ENCODE measurements around the gene ASCL5.

Gene ASCL5

GRCh38 chr1:201143726-201144635 lies 17.0 kb upstream of the ASCL5 start:
- Histone ChIP-seq H2AFZ (ENCODE audit: low read length) (no peak overlapping the region), H3K4me3 (ENCODE audit: low read length, poor library complexity, severe bottlenecking) (no peak overlapping the region), H3K4me1 (ENCODE audit: insufficient read depth, low read length, poor library complexity, severe bottlenecking) (no peaks in the 10 kb centered on the region), H3K9ac (ENCODE audit: low read depth, low read length, poor library complexity, severe bottlenecking) (no peak overlapping the region), H3K9me3 (ENCODE audit: insufficient read depth, low read depth, low read length) (no peaks in the 10 kb centered on the region), H3F3A (ENCODE audit: low read depth) (no peaks in the 10 kb centered on the region), H3K9me2 (replicated peaks; ENCODE audit: low read depth, low read length) (no peaks in the 10 kb centered on the region), H3K36me3 (ENCODE audit: insufficient read depth, low read length) (peaks cover 63% of the 10 kb centered on the region; the same call in 1 of the 2 replicates), H3K79me2 (ENCODE audit: insufficient read depth, low read length) (no peaks in the 10 kb centered on the region), H4K20me1 (ENCODE audit: insufficient read depth, low read length, poor library complexity, severe bottlenecking) (no peaks in the 10 kb centered on the region), H3K4me2 (ENCODE audit: low read depth, low read length, poor library complexity, severe bottlenecking) (no peak overlapping the region), H3K27me3 (ENCODE audit: insufficient read depth, low read length, poor library complexity, severe bottlenecking) (no peaks in the 10 kb centered on the region)
- TF ChIP-seq CTCF (conservative IDR thresholded peaks at IDR 0.05; ENCODE audit: low read length), result no peak
- TF ChIP-seq EZH2phosphoT487 (IDR thresholded peaks at IDR 0.05; ENCODE audit: borderline replicate concordance), result no peak

DNA sequence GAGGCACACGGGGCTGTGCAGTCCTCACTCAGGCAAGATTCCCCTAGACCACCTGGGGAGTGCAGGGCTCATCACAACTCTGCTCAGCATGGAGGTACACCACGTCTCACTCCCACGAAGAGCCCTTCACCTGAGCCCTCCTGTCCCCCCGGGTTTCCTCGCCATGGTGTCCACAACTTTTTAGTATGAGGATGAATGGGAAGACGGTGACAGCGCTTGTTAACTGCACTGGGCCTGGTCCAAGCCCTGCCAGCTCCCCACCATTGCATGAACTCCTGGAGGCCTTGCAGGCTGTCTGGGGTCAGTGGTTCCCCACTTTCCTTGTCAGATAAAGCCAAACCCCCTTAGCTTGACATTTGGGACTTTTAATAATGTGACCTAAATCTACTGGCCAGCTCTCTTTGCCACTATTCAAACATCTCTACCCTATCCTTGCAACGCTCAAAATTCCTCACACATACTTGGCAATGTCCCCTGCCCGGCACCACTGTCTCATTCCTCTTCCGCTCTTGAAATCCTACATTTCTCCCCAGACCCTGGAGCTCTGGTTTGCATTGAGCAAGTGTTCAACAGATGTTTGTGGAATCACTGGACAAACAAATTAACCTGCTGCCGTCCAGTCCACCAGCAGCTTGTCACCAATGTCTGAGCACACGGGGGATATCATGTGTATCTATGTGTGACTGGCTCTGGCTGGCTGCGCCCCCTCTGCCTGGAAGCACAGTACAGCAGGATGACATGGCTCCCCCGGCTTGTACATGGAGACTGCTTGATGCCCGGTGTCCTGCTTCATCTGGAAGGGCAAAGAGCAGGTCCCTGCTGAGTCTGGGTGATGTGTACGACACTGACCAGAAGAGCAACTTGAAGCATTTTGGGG lies 16.1 kb upstream of the ASCL5 start:
- no peak overlapping the region for H3K9ac ChIP-seq (ENCODE audit: low read depth, low read length, poor library complexity, severe bottlenecking)
- TF ChIP-seq EZH2phosphoT487 (IDR thresholded peaks at IDR 0.05; ENCODE audit: borderline replicate concordance), result no peak
- TF ChIP-seq CTCF (conservative IDR thresholded peaks at IDR 0.05; ENCODE audit: low read length), result no peak
- no peaks in the 10 kb centered on the region for H3K9me2 ChIP-seq (replicated peaks; ENCODE audit: low read depth, low read length)
- H2AFZ ChIP-seq (ENCODE audit: low read length), result no peak overlapping the region
- no peaks in the 10 kb centered on the region for H4K20me1 ChIP-seq (ENCODE audit: insufficient read depth, low read length, poor library complexity, severe bottlenecking)
- no peaks in the 10 kb centered on the region for H3K27me3 ChIP-seq (ENCODE audit: insufficient read depth, low read length, poor library complexity, severe bottlenecking)
- no peaks in the 10 kb centered on the region for H3K9me3 ChIP-seq (ENCODE audit: insufficient read depth, low read depth, low read length)
- no peak overlapping the region for H3K4me2 ChIP-seq (ENCODE audit: low read depth, low read length, poor library complexity, severe bottlenecking)
- H3K79me2 ChIP-seq (ENCODE audit: insufficient read depth, low read length), result no peaks in the 10 kb centered on the region
- peaks cover 63% of the 10 kb centered on the region; the same call in 1 of the 2 replicates for H3K36me3 ChIP-seq (ENCODE audit: insufficient read depth, low read length)
- no peak overlapping the region for H3K4me3 ChIP-seq (ENCODE audit: low read length, poor library complexity, severe bottlenecking)
- H3K4me1 ChIP-seq (ENCODE audit: insufficient read depth, low read length, poor library complexity, severe bottlenecking), result no peaks in the 10 kb centered on the region
- no peaks in the 10 kb centered on the region for H3F3A ChIP-seq (ENCODE audit: low read depth)

GRCh38 chr1:201142011-201142848 lies 15.2 kb upstream of the ASCL5 start:
- Histone ChIP-seq H3K79me2 (ENCODE audit: insufficient read depth, low read length) (no peaks in the 10 kb centered on the region), H3K4me3 (ENCODE audit: low read length, poor library complexity, severe bottlenecking) (no peak overlapping the region), H3K9me2 (replicated peaks; ENCODE audit: low read depth, low read length) (no peaks in the 10 kb centered on the region), H3F3A (ENCODE audit: low read depth) (no peaks in the 10 kb centered on the region), H3K4me1 (ENCODE audit: insufficient read depth, low read length, poor library complexity, severe bottlenecking) (no peaks in the 10 kb centered on the region), H3K4me2 (ENCODE audit: low read depth, low read length, poor library complexity, severe bottlenecking) (no peak overlapping the region), H3K9ac (ENCODE audit: low read depth, low read length, poor library complexity, severe bottlenecking) (no peak overlapping the region), H3K9me3 (ENCODE audit: insufficient read depth, low read depth, low read length) (no peaks in the 10 kb centered on the region), H4K20me1 (ENCODE audit: insufficient read depth, low read length, poor library complexity, severe bottlenecking) (no peaks in the 10 kb centered on the region), H2AFZ (ENCODE audit: low read length) (no peak overlapping the region), H3K27me3 (ENCODE audit: insufficient read depth, low read length, poor library complexity, severe bottlenecking) (no peaks in the 10 kb centered on the region), H3K36me3 (ENCODE audit: insufficient read depth, low read length) (peaks cover 67% of the 10 kb centered on the region; the same call in 1 of the 2 replicates)
- TF ChIP-seq EZH2phosphoT487 (IDR thresholded peaks at IDR 0.05; ENCODE audit: borderline replicate concordance) (no peak), CTCF (conservative IDR thresholded peaks at IDR 0.05; ENCODE audit: low read length) (no peak)

All from Loucy (cell line).